HEK293T (cell line): ENCODE results near the gene TMEM184C.
A peak's percentile ranks its signal among the peaks of the same experiment; 100 is the strongest.

Source experiments
- CTCF ChIA-PET: fragments of 350-600 bp; formaldehyde crosslinking; extraction: SDS; loops from one replicate; lab custom pipeline; 2021; ENCODE audit warnings: antibody characterized with exemption, inconsistent platforms; lab: Yijun Ruan, JAX
- POLR2A ChIA-PET: fragments of 350-600 bp; formaldehyde crosslinking; extraction: SDS; loops from one replicate; lab custom pipeline; 2020; ENCODE audit warnings: antibody characterized with exemption, inconsistent platforms; lab: Yijun Ruan, JAX
- DNase-seq: peaks from one replicate; pipeline ENCODE4 v3.0.0; 2012; ENCODE audit warnings: mixed read lengths; ENCODE audit errors: extremely low spot score
- ARNT ChIP-seq: fragments of 450-650 bp; IDR thresholded peaks from 2 replicates; pipeline ENCODE4 v1.6.1; 2017; ENCODE audit warnings: mild to moderate bottlenecking
- BHLHE40 ChIP-seq: fragments of 450-650 bp; IDR thresholded peaks from 2 replicates; pipeline ENCODE4 v1.6.1; 2016; ENCODE audit warnings: mild to moderate bottlenecking, moderate library complexity, borderline replicate concordance
- CTBP1 ChIP-seq: fragments of 450-650 bp; IDR thresholded peaks from 2 replicates; pipeline ENCODE4 v1.6.1; 2016; ENCODE audit warnings: borderline replicate concordance
- ELF4 ChIP-seq: fragments of 450-650 bp; IDR thresholded peaks from 2 replicates; pipeline ENCODE4 v1.6.1; 2017; ENCODE audit warnings: antibody characterized with exemption
- FOXA1 ChIP-seq: fragments of 450-650 bp; IDR thresholded peaks from 2 replicates; pipeline ENCODE4 v1.6.1; 2016; ENCODE audit warnings: mild to moderate bottlenecking
- FOXK2 ChIP-seq: fragments of 450-650 bp; IDR thresholded peaks from 2 replicates; pipeline ENCODE4 v1.6.1; 2016; ENCODE audit warnings: mild to moderate bottlenecking
- FOXM1 ChIP-seq: fragments of 450-650 bp; IDR thresholded peaks from 2 replicates; pipeline ENCODE4 v1.6.1; 2017; ENCODE audit warnings: mild to moderate bottlenecking, borderline replicate concordance
- HDGF ChIP-seq: fragments of 450-650 bp; IDR thresholded peaks from 2 replicates; pipeline ENCODE4 v1.6.1; 2017; ENCODE audit warnings: antibody characterized with exemption, borderline replicate concordance
- L3MBTL2 ChIP-seq: fragments of 450-650 bp; conservative IDR thresholded peaks from 2 replicates; pipeline ENCODE4 v1.6.1; 2016; ENCODE audit warnings: mild to moderate bottlenecking
- LEF1 ChIP-seq: fragments of 450-650 bp; IDR thresholded peaks from 2 replicates; pipeline ENCODE4 v1.6.1; 2017; ENCODE audit warnings: mild to moderate bottlenecking, borderline replicate concordance
- NFRKB ChIP-seq: fragments of 450-650 bp; IDR thresholded peaks from 2 replicates; pipeline ENCODE4 v1.6.1; 2016; ENCODE audit warnings: mild to moderate bottlenecking, moderate library complexity
- PKNOX1 ChIP-seq: fragments of 450-650 bp; IDR thresholded peaks from 2 replicates; pipeline ENCODE4 v1.6.1; 2016
- SP1 ChIP-seq: fragments of 450-650 bp; IDR thresholded peaks from 2 replicates; pipeline ENCODE4 v1.6.1; 2017
- SUZ12 ChIP-seq: fragments of 450-650 bp; IDR thresholded peaks from 2 replicates; pipeline ENCODE4 v1.6.1; 2016; ENCODE audit warnings: mild to moderate bottlenecking
- TARDBP ChIP-seq: fragments of 450-650 bp; IDR thresholded peaks from 2 replicates; pipeline ENCODE4 v1.6.1; 2016
- ZNF384 ChIP-seq: fragments of 450-650 bp; IDR thresholded peaks from 2 replicates; pipeline ENCODE4 v1.6.1; 2016

Gene TMEM184C

GRCh38 chr4:147586032-147586431 is 31.2 kb upstream of the TMEM184C start:
- ChIA-PET POLR2A (no interaction called here), CTCF (interaction anchor here (0.6 kb wide), 1 partner anchor 65 kb away, joined by 6 read pairs; no protein-coding TSS in a partner anchor)
- TF ChIP-seq ARNT (no peak), NFRKB (no peak), FOXM1 (no peak), ELF4 (no peak), SP1 (no peak), FOXK2 (no peak), CTBP1 (no peak), SUZ12 (no peak), FOXA1 (no peak), PKNOX1 (no peak), L3MBTL2 (no peak), TARDBP (no peak), HDGF (no peak), ZNF384 (no peak), LEF1 (no peak), BHLHE40 (no peak)
- DNase-seq: no peak

DNA sequence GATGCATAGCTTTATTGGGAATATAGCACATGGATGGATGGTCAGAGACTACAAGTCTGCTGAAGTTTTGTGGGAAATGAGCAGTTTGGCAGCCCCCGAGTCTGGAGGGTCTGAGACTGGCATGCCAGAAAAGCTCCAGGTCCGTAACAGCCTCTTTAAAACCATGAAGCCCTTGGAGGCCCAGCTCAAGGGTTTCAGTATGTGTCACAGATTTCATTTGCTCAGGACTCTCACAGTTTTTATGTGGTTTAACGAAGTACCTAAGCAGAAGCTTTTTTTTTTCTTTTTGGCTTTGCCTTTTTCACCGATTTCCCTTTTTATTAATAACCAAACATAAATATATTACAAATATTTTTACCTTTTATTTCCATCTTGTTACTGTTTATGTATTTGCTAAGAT is 30.6 kb upstream of the TMEM184C start:
- POLR2A ChIA-PET: no interaction called here
- TF ChIP-seq BHLHE40: no peak
- no peak for TF ChIP-seq CTBP1
- TF ChIP-seq TARDBP: no peak
- TF ChIP-seq L3MBTL2: no peak
- no peak for TF ChIP-seq FOXK2
- no peak for TF ChIP-seq LEF1
- TF ChIP-seq HDGF: no peak
- no peak for TF ChIP-seq SP1
- TF ChIP-seq PKNOX1: no peak
- no peak for TF ChIP-seq ELF4
- TF ChIP-seq NFRKB: no peak
- TF ChIP-seq ARNT: no peak
- TF ChIP-seq SUZ12: no peak
- TF ChIP-seq FOXM1: no peak
- TF ChIP-seq ZNF384: no peak
- TF ChIP-seq FOXA1: no peak
- DNase-seq: no peak
- CTCF ChIA-PET: interaction anchor here (0.6 kb wide), 1 partner anchor 66 kb away, joined by 6 read pairs; no protein-coding TSS in a partner anchor

DNA sequence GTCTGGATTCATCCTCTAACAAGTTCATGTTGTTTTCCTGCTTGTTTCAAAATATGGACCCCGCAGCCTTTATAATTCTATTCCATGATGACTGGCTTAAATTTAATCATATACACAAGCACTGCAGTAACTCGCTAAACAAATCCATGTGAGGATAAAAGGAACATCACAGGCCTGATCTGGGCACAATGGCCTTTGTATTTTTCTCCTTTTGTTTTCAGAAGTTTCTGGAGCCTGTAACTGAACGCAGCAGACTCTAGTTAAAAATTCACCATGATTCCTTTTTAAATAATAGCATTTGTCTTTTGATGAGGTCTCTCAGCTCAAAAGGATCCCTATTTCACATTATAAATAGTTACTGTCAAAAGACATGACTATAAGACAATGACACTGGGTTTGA is 30.2 kb upstream of the TMEM184C start:
- CTCF ChIA-PET: interaction anchor here (0.6 kb wide), 1 partner anchor 66 kb away, joined by 6 read pairs; no protein-coding TSS in a partner anchor
- no peak for DNase-seq
- POLR2A ChIA-PET: no interaction called here

GRCh38 chr4:147589586-147589985 is 27.6 kb upstream of the TMEM184C start:
- ChIA-PET CTCF (interaction anchor here (0.6 to 2.8 kb wide), 20 partner anchors 8 to 812 kb away, joined by 3 to 22 read pairs (median 3); no protein-coding TSS in a partner anchor), POLR2A (interaction anchor here (1.2 kb wide), 1 partner anchor 28 kb away, joined by 4 read pairs; the partner anchor contains the start of gene TMEM184C)
- no peak for DNase-seq
- TF ChIP-seq ELF4 (no peak), TARDBP (no peak), SP1 (no peak), BHLHE40 (no peak), PKNOX1 (no peak), FOXM1 (no peak), CTBP1 (no peak), ARNT (no peak), SUZ12 (no peak), FOXA1 (no peak)

More for the DNA sequence above, 30.2 kb upstream of the TMEM184C start:
- no peak for TF ChIP-seq SUZ12
- no peak for TF ChIP-seq FOXM1
- no peak for TF ChIP-seq SP1
- TF ChIP-seq TARDBP: no peak

- POLR2A ChIA-PET: interaction anchor here (1.2 kb wide), 1 partner anchor 27 kb away, joined by 4 read pairs; the partner anchor contains the start of gene TMEM184C
- peak; percentile 57 for DNase-seq
- CTCF ChIA-PET: interaction anchor here (0.6 to 2.8 kb wide), 17 partner anchors 9 to 694 kb away, joined by 3 to 22 read pairs (median 3); no protein-coding TSS in a partner anchor
- no peak for TF ChIP-seq LEF1
- peak; percentile 78 for TF ChIP-seq ZNF384
These were observed 26.8 kb upstream of the TMEM184C start for GRCh38 chr4:147590249-147590920.

DNA sequence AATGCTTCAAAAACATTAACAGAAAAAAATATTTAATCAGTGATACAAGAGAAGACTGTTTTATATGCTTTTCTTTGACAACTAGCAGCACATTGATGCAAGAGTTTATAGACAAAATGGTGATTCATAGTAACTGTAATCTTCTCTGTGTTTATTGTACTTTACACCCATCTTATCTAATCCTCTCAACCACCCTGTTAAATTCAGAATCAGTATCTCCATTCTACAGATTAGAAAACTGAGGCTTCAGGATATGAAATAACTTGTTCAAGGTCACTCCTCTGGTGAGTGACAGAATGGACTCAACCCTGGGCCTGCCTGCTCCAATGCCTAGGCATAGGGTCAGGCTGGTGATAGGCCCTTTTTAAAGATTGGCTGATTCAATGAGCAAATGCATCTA is 26.1 kb upstream of the TMEM184C start:
- TF ChIP-seq NFRKB (no peak), ZNF384 (no peak), LEF1 (no peak), FOXK2 (no peak), PKNOX1 (no peak), FOXA1 (no peak), SP1 (no peak), ELF4 (no peak), SUZ12 (no peak), CTBP1 (no peak), HDGF (no peak), ARNT (no peak), BHLHE40 (no peak), FOXM1 (no peak), L3MBTL2 (no peak), TARDBP (no peak)
- CTCF ChIA-PET: interaction anchor here (1.3 to 2.8 kb wide), 5 partner anchors 10 to 494 kb away, joined by 8 to 22 read pairs (median 11); no protein-coding TSS in a partner anchor
- DNase-seq: no peak
- POLR2A ChIA-PET: no interaction called here
